Memory B cell (primary cell): ENCODE measurements around the gene TIMM17B.

Source experiments
- ATAC-seq: fragments of 150-1000 bp; cut with Tn5 transposase; 2 replicates; pipeline ENCODE4 v1.10.0; 2021; ENCODE audit warnings: low read depth, mild to moderate bottlenecking, moderate library complexity
- DNase-seq, 2 donors: peaks; one replicate each; pipeline ENCODE4 v3.0.0; 2022; ENCODE audit warnings: low spot score in 2 of 2
- H3K27ac Mint-ChIP-seq: one replicate; pipeline ENCODE4 v1.8.0; 2022; ENCODE audit warnings: mild to moderate bottlenecking, moderate library complexity, mixed read lengths
- H3K27me3 Mint-ChIP-seq: one replicate; pipeline ENCODE4 v1.8.0; 2022; ENCODE audit warnings: mixed read lengths
- H3K36me3 Mint-ChIP-seq: one replicate; pipeline ENCODE4 v1.8.0; 2022; ENCODE audit warnings: mild to moderate bottlenecking, mixed read lengths
- H3K4me1 Mint-ChIP-seq: one replicate; pipeline ENCODE4 v1.8.0; 2022; ENCODE audit warnings: mixed read lengths
- H3K4me3 Mint-ChIP-seq: one replicate; pipeline ENCODE4 v1.8.0; 2022; ENCODE audit warnings: mild to moderate bottlenecking, moderate library complexity, mixed read lengths
- H3K9me3 Mint-ChIP-seq: one replicate; pipeline ENCODE4 v1.8.0; 2022; ENCODE audit warnings: mixed read lengths

The TIMM17B gene

DNA sequence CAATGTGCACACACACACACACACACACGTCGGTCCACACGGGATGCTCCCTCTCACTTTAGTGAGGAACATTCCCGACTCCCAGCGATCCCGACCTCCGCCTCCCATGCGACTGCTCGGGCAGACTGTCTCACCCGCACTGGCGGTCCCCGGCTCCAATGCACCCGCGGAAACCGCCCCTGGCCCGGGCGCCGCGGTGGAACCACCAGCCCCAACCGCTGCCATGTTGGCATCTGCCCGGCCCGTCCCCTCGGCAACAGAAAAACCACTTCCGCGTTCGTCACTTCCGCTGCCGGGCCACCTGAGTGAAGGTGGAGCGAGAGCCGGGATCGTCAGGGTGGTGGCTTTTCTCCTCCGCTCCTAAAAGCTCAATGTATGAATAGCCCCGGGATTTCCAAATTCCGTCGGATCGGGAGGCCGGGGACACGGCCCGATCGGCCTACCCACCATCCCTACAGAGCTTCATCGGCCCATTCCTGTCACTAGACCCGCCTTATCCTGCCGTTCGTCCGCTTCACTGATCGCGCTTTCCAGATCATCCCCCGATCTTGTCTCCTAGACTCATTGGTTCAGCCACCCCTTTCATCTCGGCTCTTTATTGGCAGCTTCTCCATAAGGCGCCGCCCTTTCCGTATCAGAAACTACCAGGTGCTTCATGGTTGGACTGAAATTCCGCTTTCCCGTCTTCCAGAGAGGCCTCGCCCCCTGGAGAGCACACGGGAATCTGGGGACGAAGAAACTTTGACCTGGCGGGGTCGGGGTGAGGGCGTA, 14.0 kb upstream of the TIMM17B start, which contains the start of gene SLC35A2:
SLC35A2 (minus strand) TSS at position 235 of the 771 bp plus-strand sequence; CDS start at position 225, 10 bp downstream.
- DNase-seq (peak; percentile 83), ATAC-seq (peak; percentile 71)
- H3K9me3 Mint-ChIP-seq: no peaks in the 10 kb centered on the region
- peaks cover 7% of the 10 kb centered on the region for H3K36me3 Mint-ChIP-seq
- no peaks in the 10 kb centered on the region for H3K27me3 Mint-ChIP-seq
- peaks cover 25% of the 10 kb centered on the region for H3K4me1 Mint-ChIP-seq
- H3K27ac Mint-ChIP-seq: peak within 1 kb of the TSS; percentile 99
- H3K4me3 Mint-ChIP-seq: peak within 1 kb of the TSS; percentile 94

GRCh38 chrX:48910926-48911411, 13.4 kb upstream of the TIMM17B start:
- H3K36me3 Mint-ChIP-seq: peaks cover 7% of the 10 kb centered on the region
- peak overlapping the region; percentile 94 for H3K4me3 Mint-ChIP-seq
- DNase-seq (no peak), ATAC-seq (peak; percentile 14)
- peaks cover 25% of the 10 kb centered on the region for H3K4me1 Mint-ChIP-seq
- H3K27ac Mint-ChIP-seq: peak overlapping the region; percentile 99
- no peaks in the 10 kb centered on the region for H3K27me3 Mint-ChIP-seq
- H3K9me3 Mint-ChIP-seq: no peaks in the 10 kb centered on the region

- no peaks in the 10 kb centered on the region for H3K9me3 Mint-ChIP-seq
- H3K36me3 Mint-ChIP-seq: peaks cover 7% of the 10 kb centered on the region
- H3K4me1 Mint-ChIP-seq: peaks cover 23% of the 10 kb centered on the region
- ATAC-seq: no peak
- H3K4me3 Mint-ChIP-seq: no peak overlapping the region
- no peak for DNase-seq
- H3K27me3 Mint-ChIP-seq: no peaks in the 10 kb centered on the region
- H3K27ac Mint-ChIP-seq: peak overlapping the region; percentile 99
Observed at GRCh38 chrX:48909703-48910294, 12.2 kb upstream of the TIMM17B start.

DNA sequence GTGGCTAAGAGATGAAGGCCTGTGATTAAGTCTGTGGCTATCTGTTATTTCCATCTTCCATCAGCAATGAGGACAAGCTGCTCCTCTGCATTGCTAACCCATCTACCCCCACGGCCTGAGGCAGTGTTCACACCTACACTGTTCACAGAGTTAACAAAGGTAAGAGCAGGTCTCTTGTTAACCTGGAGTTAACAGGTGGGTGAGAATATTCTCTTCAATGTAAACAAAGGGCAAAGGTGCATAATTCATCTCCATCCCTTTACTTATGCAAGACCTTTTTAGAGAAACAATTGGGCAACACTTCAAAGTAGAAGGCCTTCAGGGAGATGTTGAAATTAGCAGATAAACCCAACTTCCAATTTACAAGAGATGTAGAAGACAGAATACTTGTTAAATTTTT, 11.0 kb upstream of the TIMM17B start:
- Mint-ChIP-seq H3K27me3 (no peaks in the 10 kb centered on the region), H3K27ac (peak overlapping the region; percentile 73), H3K4me3 (no peak overlapping the region), H3K4me1 (peaks cover 20% of the 10 kb centered on the region), H3K9me3 (no peaks in the 10 kb centered on the region), H3K36me3 (peaks cover 2% of the 10 kb centered on the region)
- no peak for ATAC-seq
- DNase-seq: no peak

- H3K9me3 Mint-ChIP-seq: no peaks in the 10 kb centered on the region
- ATAC-seq (no peak), DNase-seq (no peak)
- no peak overlapping the region for H3K4me3 Mint-ChIP-seq
- peaks cover 2% of the 10 kb centered on the region for H3K4me1 Mint-ChIP-seq
- no peaks in the 10 kb centered on the region for H3K27me3 Mint-ChIP-seq
- peaks cover 5% of the 10 kb centered on the region for H3K36me3 Mint-ChIP-seq
- no peak overlapping the region for H3K27ac Mint-ChIP-seq
Observed at GRCh38 chrX:48905090-48905790, 7.7 kb upstream of the TIMM17B start.

- DNase-seq (no peak), ATAC-seq (no peak)
- peaks cover 2% of the 10 kb centered on the region for H3K4me1 Mint-ChIP-seq
- no peak overlapping the region for H3K4me3 Mint-ChIP-seq
- peaks cover 5% of the 10 kb centered on the region for H3K36me3 Mint-ChIP-seq
- no peak overlapping the region for H3K27ac Mint-ChIP-seq
- no peaks in the 10 kb centered on the region for H3K27me3 Mint-ChIP-seq
- H3K9me3 Mint-ChIP-seq: no peaks in the 10 kb centered on the region
Observed at GRCh38 chrX:48904626-48905025, 7.1 kb upstream of the TIMM17B start.

- no peak for ATAC-seq
- no peak for DNase-seq
- H3K4me1 Mint-ChIP-seq: peaks cover 2% of the 10 kb centered on the region
- peaks cover 5% of the 10 kb centered on the region for H3K36me3 Mint-ChIP-seq
- H3K27me3 Mint-ChIP-seq: no peaks in the 10 kb centered on the region
- H3K27ac Mint-ChIP-seq: no peak overlapping the region
- no peak overlapping the region for H3K4me3 Mint-ChIP-seq
- H3K9me3 Mint-ChIP-seq: no peaks in the 10 kb centered on the region
Observed at GRCh38 chrX:48904180-48904579, 6.6 kb upstream of the TIMM17B start.

DNA sequence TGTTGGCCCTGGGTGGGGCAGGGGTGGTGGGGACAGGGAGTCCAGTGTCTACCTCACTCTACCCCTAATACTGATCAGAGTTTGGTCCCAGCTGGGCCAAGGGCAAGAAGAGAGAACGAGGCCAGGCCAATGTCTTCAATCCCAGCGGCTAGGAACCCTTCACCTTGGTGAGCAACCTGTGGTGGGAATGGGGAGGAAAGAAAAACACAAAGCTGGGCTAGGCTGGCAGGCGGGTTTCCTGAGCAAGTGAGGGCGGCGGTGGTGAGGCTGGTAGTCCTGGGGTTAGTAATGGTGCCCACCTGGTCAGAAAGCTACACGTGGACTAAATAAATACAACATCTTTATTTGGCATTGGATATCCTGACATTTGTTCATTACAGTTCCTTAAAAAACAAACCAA, 5.7 kb upstream of the TIMM17B start:
- Mint-ChIP-seq H3K36me3 (peaks cover 5% of the 10 kb centered on the region), H3K27ac (no peak overlapping the region), H3K4me3 (no peak overlapping the region), H3K4me1 (peaks cover 5% of the 10 kb centered on the region), H3K27me3 (no peaks in the 10 kb centered on the region), H3K9me3 (no peaks in the 10 kb centered on the region)
- no peak for DNase-seq
- ATAC-seq: no peak

- ATAC-seq (no peak), DNase-seq (no peak)
- H3K9me3 Mint-ChIP-seq: no peaks in the 10 kb centered on the region
- H3K27me3 Mint-ChIP-seq: no peaks in the 10 kb centered on the region
- H3K4me1 Mint-ChIP-seq: peaks cover 5% of the 10 kb centered on the region
- no peak overlapping the region for H3K4me3 Mint-ChIP-seq
- peaks cover 5% of the 10 kb centered on the region for H3K36me3 Mint-ChIP-seq
- peak overlapping the region; percentile 55 for H3K27ac Mint-ChIP-seq
Observed at GRCh38 chrX:48902776-48903175, 5.2 kb upstream of the TIMM17B start.

GRCh38 chrX:48902135-48902534, 4.6 kb upstream of the TIMM17B start:
- peaks cover 5% of the 10 kb centered on the region for H3K36me3 Mint-ChIP-seq
- no peaks in the 10 kb centered on the region for H3K9me3 Mint-ChIP-seq
- DNase-seq (no peak), ATAC-seq (no peak)
- H3K4me1 Mint-ChIP-seq: peaks cover 5% of the 10 kb centered on the region
- H3K27ac Mint-ChIP-seq: no peak overlapping the region
- no peaks in the 10 kb centered on the region for H3K27me3 Mint-ChIP-seq
- no peak overlapping the region for H3K4me3 Mint-ChIP-seq

GRCh38 chrX:48901069-48901468, 3.5 kb upstream of the TIMM17B start:
- ATAC-seq (no peak), DNase-seq (no peak)
- Mint-ChIP-seq H3K4me3 (no peak overlapping the region), H3K36me3 (peaks cover 5% of the 10 kb centered on the region), H3K9me3 (no peaks in the 10 kb centered on the region), H3K27ac (no peak overlapping the region), H3K27me3 (no peaks in the 10 kb centered on the region), H3K4me1 (peaks cover 9% of the 10 kb centered on the region)

GRCh38 chrX:48899078-48899410, 1.5 kb upstream of the TIMM17B start:
- Mint-ChIP-seq H3K9me3 (no peaks in the 10 kb centered on the region), H3K36me3 (peaks cover 6% of the 10 kb centered on the region), H3K27me3 (no peaks in the 10 kb centered on the region), H3K4me3 (peak overlapping the region; percentile 51), H3K4me1 (peaks cover 12% of the 10 kb centered on the region), H3K27ac (no peak overlapping the region)
- DNase-seq (no peak), ATAC-seq (no peak)

GRCh38 chrX:48897157-48897624, 377 bp downstream of the TIMM17B start:
- peak overlapping the region; percentile 93 for H3K27ac Mint-ChIP-seq
- no peak for DNase-seq
- H3K4me1 Mint-ChIP-seq: peaks cover 12% of the 10 kb centered on the region
- peak overlapping the region; percentile 94 for H3K4me3 Mint-ChIP-seq
- H3K27me3 Mint-ChIP-seq: no peaks in the 10 kb centered on the region
- peak; percentile 12 for ATAC-seq
- H3K36me3 Mint-ChIP-seq: peaks cover 9% of the 10 kb centered on the region
- no peaks in the 10 kb centered on the region for H3K9me3 Mint-ChIP-seq

GRCh38 chrX:48896611-48897011, 957 bp downstream of the TIMM17B start:
- Mint-ChIP-seq H3K36me3 (peaks cover 5% of the 10 kb centered on the region), H3K4me1 (peaks cover 13% of the 10 kb centered on the region), H3K27ac (peak overlapping the region; percentile 93), H3K27me3 (no peaks in the 10 kb centered on the region), H3K4me3 (peak overlapping the region; percentile 94), H3K9me3 (no peaks in the 10 kb centered on the region)
- ATAC-seq: no peak
- DNase-seq: no peak
